ENCODE results near the gene ALDH5A1. TPM values are rescaled to one million over a fixed set of nuclear protein-coding genes. Genes with fewer than 3 reads are reported as not detected.

The ALDH5A1 gene
- total and polyA plus RNA-seq, 2 donors from 2014 or later, result 10.4 to 11.0 TPM

DNA sequence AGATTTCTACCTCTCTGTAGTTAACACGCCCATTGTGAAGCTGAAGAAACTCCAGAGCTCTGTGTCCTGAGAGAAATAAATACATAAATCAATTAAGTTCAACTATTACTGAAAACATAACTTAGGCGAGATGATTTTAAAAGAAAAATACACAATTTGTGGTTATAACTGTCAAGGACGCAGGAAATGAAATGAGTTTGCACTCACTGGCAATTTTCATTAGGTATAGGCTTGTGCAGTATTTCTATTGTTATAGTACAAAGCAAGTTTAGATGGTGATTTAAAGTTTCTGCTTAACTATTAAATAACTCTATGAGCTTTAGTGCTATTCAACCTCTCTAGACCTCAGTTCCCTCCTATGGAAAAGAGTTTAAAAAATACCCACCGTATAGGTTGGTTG is 8.7 kb upstream of the ALDH5A1 start:
- DNase-seq (no peak), FAIRE-seq (no peak)
- Histone ChIP-seq H3K27me3 (ENCODE audit: control insufficient read depth, insufficient read depth, low read length) (no peaks in the 10 kb centered on the region), H3K4me3 (ENCODE audit: low read length in 3 of 3) (no peak overlapping the region), H3K4me1 (ENCODE audit: control insufficient read depth in 2 of 3, insufficient read depth in 2 of 3, low read depth in 1 of 3, low read length in 3 of 3) (no peaks in the 10 kb centered on the region), H3K9me3 (ENCODE audit: control insufficient read depth in 2 of 3, insufficient read depth in 1 of 3, low read length in 3 of 3) (no peaks in the 10 kb centered on the region), H3K9ac (ENCODE audit: low read length in 3 of 3) (no peak overlapping the region), H3K27ac (ENCODE audit: low read depth in 2 of 2, low read length in 2 of 2) (no peak overlapping the region), H3K36me3 (ENCODE audit: control insufficient read depth in 2 of 3, insufficient read depth in 3 of 3, low read length in 3 of 3) (no peaks in the 10 kb centered on the region)
- TF ChIP-seq, protein P1, sequence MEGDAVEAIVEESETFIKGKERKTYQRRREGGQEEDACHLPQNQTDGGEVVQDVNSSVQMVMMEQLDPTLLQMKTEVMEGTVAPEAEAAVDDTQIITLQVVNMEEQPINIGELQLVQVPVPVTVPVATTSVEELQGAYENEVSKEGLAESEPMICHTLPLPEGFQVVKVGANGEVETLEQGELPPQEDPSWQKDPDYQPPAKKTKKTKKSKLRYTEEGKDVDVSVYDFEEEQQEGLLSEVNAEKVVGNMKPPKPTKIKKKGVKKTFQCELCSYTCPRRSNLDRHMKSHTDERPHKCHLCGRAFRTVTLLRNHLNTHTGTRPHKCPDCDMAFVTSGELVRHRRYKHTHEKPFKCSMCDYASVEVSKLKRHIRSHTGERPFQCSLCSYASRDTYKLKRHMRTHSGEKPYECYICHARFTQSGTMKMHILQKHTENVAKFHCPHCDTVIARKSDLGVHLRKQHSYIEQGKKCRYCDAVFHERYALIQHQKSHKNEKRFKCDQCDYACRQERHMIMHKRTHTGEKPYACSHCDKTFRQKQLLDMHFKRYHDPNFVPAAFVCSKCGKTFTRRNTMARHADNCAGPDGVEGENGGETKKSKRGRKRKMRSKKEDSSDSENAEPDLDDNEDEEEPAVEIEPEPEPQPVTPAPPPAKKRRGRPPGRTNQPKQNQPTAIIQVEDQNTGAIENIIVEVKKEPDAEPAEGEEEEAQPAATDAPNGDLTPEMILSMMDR (IDR thresholded peaks at IDR 0.05; ENCODE audit: borderline replicate concordance, extremely low read depth, insufficient read depth), result no peak
- intact Hi-C loops (cut with DNase I), result no loop called here

DNA sequence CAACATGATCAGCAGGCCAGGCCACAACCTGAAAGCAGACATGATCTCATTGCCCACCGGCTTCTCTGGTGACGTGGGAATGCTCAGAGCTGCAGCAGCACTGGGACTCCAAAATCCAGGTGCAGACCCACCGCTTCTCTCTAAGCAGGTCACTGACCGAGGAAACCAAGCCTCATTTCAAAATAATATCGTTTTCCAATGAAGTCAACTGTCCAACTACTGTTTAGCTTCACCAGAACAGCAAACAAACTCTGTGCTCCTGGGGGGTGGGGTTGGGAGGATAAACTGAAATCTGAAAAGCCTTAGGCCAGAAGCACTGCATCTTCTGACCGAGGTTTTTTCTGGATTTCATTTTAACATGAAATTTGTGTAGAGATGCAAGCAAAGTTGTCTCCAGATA is 5.3 kb upstream of the ALDH5A1 start, which contains the start of gene GPLD1:
TSS of gene GPLD1 (minus strand) at position 109 of the 400 bp plus-strand sequence. CDS start at position 42, 67 bp downstream.
- Histone ChIP-seq H3K9me3 (ENCODE audit: control insufficient read depth in 2 of 3, insufficient read depth in 1 of 3, low read length in 3 of 3) (no peaks in the 10 kb centered on the region), H3K4me3 (ENCODE audit: low read length in 3 of 3) (no peak within 1 kb of the TSS), H3K27ac (ENCODE audit: low read depth in 2 of 2, low read length in 2 of 2) (no peak within 1 kb of the TSS), H3K27me3 (ENCODE audit: control insufficient read depth, insufficient read depth, low read length) (no peaks in the 10 kb centered on the region), H3K36me3 (ENCODE audit: control insufficient read depth in 2 of 3, insufficient read depth in 3 of 3, low read length in 3 of 3) (no peaks in the 10 kb centered on the region), H3K9ac (ENCODE audit: low read length in 3 of 3) (no peak within 1 kb of the TSS), H3K4me1 (ENCODE audit: control insufficient read depth in 2 of 3, insufficient read depth in 2 of 3, low read depth in 1 of 3, low read length in 3 of 3) (peaks cover 0 to 4% (median 0%) of the 10 kb centered on the region in 3 donors)
- no peak for FAIRE-seq
- intact Hi-C loops (cut with DNase I), result no loop called here
- TF ChIP-seq, protein P1 (IDR thresholded peaks at IDR 0.05; ENCODE audit: borderline replicate concordance, extremely low read depth, insufficient read depth), result no peak
- no peak for DNase-seq

DNA sequence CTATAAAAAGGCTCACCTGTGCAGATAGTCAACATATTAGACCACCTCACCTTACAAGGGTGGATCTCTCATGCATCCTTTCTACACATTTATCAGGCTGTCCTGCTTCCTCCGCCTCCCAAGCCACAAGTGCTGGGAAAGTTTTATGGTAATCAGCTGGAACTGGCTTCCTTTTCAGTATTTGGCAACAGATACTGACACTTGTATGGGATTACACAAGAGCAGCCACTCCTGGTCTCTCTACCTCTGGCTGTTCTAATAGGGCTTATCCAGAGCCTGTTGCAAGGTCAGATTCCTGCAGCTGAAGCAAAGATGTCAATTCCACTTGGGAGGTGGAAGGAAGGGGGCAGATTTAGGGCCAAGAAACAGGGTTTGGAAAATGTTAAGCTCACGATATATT is 4.9 kb upstream of the ALDH5A1 start:
- Histone ChIP-seq H3K4me1 (ENCODE audit: control insufficient read depth in 2 of 3, insufficient read depth in 2 of 3, low read depth in 1 of 3, low read length in 3 of 3) (peaks cover 0 to 5% (median 0%) of the 10 kb centered on the region in 3 donors), H3K9ac (ENCODE audit: low read length in 3 of 3) (no peak overlapping the region), H3K27me3 (ENCODE audit: control insufficient read depth, insufficient read depth, low read length) (no peaks in the 10 kb centered on the region), H3K27ac (ENCODE audit: low read depth in 2 of 2, low read length in 2 of 2) (no peak overlapping the region), H3K9me3 (ENCODE audit: control insufficient read depth in 2 of 3, insufficient read depth in 1 of 3, low read length in 3 of 3) (no peaks in the 10 kb centered on the region), H3K36me3 (ENCODE audit: control insufficient read depth in 2 of 3, insufficient read depth in 3 of 3, low read length in 3 of 3) (no peaks in the 10 kb centered on the region), H3K4me3 (ENCODE audit: low read length in 3 of 3) (no peak overlapping the region)
- no peak for FAIRE-seq
- DNase-seq, result no peak
- intact Hi-C loops (cut with DNase I), result no loop called here
- TF ChIP-seq, protein P1 (IDR thresholded peaks at IDR 0.05; ENCODE audit: borderline replicate concordance, extremely low read depth, insufficient read depth), result no peak

- FAIRE-seq, result no peak
These were observed 3.8 kb upstream of the ALDH5A1 start for GRCh38 chr6:24490948-24491347.

More at GRCh38 chr6:24490948-24491347, 3.8 kb upstream of the ALDH5A1 start:
- no peak for DNase-seq
- Histone ChIP-seq H3K27ac (ENCODE audit: low read depth in 2 of 2, low read length in 2 of 2) (no peak overlapping the region), H3K4me1 (ENCODE audit: control insufficient read depth in 2 of 3, insufficient read depth in 2 of 3, low read depth in 1 of 3, low read length in 3 of 3) (peaks cover 0 to 5% (median 4%) of the 10 kb centered on the region in 3 donors), H3K4me3 (ENCODE audit: low read length in 3 of 3) (no peak overlapping the region), H3K27me3 (ENCODE audit: control insufficient read depth, insufficient read depth, low read length) (no peaks in the 10 kb centered on the region), H3K36me3 (ENCODE audit: control insufficient read depth in 2 of 3, insufficient read depth in 3 of 3, low read length in 3 of 3) (no peaks in the 10 kb centered on the region), H3K9me3 (ENCODE audit: control insufficient read depth in 2 of 3, insufficient read depth in 1 of 3, low read length in 3 of 3) (no peaks in the 10 kb centered on the region), H3K9ac (ENCODE audit: low read length in 3 of 3) (no peak overlapping the region)
- TF ChIP-seq, protein P1 (IDR thresholded peaks at IDR 0.05; ENCODE audit: borderline replicate concordance, extremely low read depth, insufficient read depth), result no peak
- intact Hi-C loops (cut with DNase I), result no loop called here

Measured in kidney (tissue), 14 donors.